Measurements from ENCODE around the gene TMEM150C.

DNA sequence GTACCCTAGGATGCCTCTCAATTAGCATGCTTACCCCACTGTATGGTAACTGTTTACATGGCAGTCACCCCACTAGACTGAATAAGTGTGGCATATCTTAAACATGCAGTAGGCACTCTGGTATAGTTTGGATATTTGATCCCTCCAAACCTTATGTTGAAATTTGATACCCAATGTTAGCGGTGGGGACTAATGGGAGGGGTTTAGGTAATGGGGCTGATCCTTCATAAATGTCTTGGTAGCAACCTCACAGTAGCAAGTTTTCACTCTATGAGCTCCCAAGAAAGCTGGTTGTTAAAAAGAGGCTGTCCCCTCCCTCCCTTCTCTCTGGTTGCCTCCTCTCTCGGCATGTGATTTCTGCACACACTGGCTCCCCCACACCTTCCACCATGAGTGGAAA, 10.1 kb downstream of the TMEM150C start:
- TF ChIP-seq, protein P1, sequence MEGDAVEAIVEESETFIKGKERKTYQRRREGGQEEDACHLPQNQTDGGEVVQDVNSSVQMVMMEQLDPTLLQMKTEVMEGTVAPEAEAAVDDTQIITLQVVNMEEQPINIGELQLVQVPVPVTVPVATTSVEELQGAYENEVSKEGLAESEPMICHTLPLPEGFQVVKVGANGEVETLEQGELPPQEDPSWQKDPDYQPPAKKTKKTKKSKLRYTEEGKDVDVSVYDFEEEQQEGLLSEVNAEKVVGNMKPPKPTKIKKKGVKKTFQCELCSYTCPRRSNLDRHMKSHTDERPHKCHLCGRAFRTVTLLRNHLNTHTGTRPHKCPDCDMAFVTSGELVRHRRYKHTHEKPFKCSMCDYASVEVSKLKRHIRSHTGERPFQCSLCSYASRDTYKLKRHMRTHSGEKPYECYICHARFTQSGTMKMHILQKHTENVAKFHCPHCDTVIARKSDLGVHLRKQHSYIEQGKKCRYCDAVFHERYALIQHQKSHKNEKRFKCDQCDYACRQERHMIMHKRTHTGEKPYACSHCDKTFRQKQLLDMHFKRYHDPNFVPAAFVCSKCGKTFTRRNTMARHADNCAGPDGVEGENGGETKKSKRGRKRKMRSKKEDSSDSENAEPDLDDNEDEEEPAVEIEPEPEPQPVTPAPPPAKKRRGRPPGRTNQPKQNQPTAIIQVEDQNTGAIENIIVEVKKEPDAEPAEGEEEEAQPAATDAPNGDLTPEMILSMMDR (conservative IDR thresholded peaks at IDR 0.05; ENCODE audit: low read length): no peak
- no peak for TF ChIP-seq EZH2phosphoT487 (IDR thresholded peaks at IDR 0.05; ENCODE audit: borderline replicate concordance)

All from Loucy (cell line).